Measurements from ENCODE around the gene ZP1. TPM values are rescaled to one million over a fixed set of nuclear protein-coding genes. Genes with fewer than 3 reads are reported as not detected.

Gene ZP1
- total RNA-seq, 3 donors from 2014 or later: 0.32 to 0.73 TPM; not detected in 1

DNA sequence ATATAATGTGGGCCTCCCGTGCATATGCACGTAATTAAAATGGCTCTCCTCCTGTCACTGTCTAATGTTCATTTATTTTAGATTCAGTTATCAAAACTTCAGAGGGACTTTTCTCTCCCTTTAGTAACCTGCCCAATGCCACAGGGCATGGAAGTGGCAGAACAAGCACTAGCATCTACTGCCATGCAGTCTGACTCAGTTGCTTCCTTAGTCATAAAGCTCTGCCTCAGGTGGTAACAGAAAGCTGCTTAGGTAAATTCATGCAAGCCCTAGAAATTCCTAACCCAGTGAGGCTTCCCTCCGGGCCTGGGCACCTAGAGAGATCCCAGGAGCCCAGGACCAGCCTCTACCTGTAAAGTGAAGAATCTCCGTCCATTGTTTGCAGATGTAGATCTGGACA, 30.2 kb downstream of the ZP1 start:
- H3K4me1 ChIP-seq: no peaks in the 10 kb centered on the region
- no peak overlapping the region for H3K27ac ChIP-seq
- H3K36me3 ChIP-seq: peaks cover 21% of the 10 kb centered on the region
- H3K4me3 ChIP-seq: no peak overlapping the region
- H3K9me3 ChIP-seq: no peaks in the 10 kb centered on the region
- no peaks in the 10 kb centered on the region for H3K27me3 ChIP-seq
- no peak for DNase-seq (ENCODE audit: low spot score in 2 of 2)
- no peak for TF ChIP-seq POLR2AphosphoS5 (IDR thresholded peaks at IDR 0.05)
- TF ChIP-seq, protein P1, sequence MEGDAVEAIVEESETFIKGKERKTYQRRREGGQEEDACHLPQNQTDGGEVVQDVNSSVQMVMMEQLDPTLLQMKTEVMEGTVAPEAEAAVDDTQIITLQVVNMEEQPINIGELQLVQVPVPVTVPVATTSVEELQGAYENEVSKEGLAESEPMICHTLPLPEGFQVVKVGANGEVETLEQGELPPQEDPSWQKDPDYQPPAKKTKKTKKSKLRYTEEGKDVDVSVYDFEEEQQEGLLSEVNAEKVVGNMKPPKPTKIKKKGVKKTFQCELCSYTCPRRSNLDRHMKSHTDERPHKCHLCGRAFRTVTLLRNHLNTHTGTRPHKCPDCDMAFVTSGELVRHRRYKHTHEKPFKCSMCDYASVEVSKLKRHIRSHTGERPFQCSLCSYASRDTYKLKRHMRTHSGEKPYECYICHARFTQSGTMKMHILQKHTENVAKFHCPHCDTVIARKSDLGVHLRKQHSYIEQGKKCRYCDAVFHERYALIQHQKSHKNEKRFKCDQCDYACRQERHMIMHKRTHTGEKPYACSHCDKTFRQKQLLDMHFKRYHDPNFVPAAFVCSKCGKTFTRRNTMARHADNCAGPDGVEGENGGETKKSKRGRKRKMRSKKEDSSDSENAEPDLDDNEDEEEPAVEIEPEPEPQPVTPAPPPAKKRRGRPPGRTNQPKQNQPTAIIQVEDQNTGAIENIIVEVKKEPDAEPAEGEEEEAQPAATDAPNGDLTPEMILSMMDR (IDR thresholded peaks at IDR 0.05): no peak
- TF ChIP-seq POLR2A (IDR thresholded peaks at IDR 0.05): no peak
- intact Hi-C loops (cut with DNase I; ENCODE audit: low total_unique reads): no loop called here

DNA sequence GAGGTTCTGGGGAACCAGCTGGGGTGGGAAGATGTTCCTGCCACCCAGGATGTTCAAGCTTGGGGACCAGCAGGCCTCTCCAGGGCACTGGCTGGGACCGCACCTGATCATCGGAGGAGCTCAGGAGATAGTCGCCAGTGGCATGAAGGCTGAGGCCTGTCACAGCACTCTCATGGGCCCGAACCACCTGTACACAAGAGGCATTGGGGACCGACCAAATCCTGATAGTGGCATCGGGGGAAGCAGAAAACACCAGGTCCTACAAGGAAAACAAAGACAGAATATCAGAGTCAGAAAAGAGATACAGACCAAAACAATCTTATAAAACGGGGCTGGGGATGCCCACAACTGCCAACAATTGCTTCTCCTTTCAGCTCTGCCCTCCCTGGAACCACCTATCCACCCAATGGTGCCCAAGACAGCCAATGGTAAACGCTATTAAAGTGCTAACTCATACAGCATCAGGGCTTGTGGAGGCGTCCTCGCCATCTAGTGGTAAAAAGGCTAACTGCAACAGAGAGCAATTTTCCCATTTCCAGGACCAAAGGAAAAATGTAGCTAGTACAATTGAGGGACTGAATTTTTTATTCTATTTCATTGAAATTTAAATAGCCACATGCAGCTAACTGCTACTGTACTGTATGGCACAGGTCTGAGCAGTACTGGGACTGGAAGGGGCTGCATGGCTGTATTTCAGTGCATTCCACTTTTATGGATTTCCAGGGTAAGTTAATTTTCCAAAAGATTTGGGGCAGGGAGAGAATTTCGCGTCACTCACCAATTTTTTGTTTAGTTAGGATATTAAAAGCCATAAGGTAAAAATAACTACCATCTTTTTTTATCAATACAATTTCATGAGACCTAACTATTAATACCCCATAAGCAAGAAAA, 31.9 kb downstream of the ZP1 start:
- H3K4me1 ChIP-seq: peaks cover 0 to 4% of the 10 kb centered on the region in 2 donors
- no peak overlapping the region for H3K4me3 ChIP-seq
- DNase-seq (ENCODE audit: low spot score in 2 of 2): no peak
- intact Hi-C loops (cut with DNase I; ENCODE audit: low total_unique reads): no loop called here
- H3K27ac ChIP-seq: no peak overlapping the region
- no peaks in the 10 kb centered on the region for H3K9me3 ChIP-seq
- TF ChIP-seq, protein P1 (IDR thresholded peaks at IDR 0.05): peak; percentile 78 to 87 (median 86)
- no peak for TF ChIP-seq POLR2A (IDR thresholded peaks at IDR 0.05)
- no peak for TF ChIP-seq POLR2AphosphoS5 (IDR thresholded peaks at IDR 0.05)
- peaks cover 21% of the 10 kb centered on the region for H3K36me3 ChIP-seq
- no peaks in the 10 kb centered on the region for H3K27me3 ChIP-seq

DNA sequence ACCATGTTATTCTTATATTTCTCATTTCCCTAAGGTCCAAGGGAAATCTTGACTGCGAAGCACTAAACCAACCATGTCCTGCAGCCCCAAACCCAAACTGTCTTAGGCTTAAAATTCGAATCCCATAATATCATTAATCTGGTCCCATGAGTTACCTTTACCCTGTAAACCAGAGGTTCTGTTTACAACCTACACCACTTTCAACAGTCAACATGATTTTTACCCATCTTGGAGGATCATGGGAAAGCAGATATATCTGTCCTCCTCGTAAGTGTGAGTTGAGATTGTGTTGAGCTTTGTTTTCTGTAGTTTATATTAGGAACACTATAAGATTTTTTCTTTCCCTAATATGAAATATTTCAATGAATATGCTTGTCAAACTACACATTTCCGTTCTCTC, 32.6 kb downstream of the ZP1 start:
- peaks cover 0 to 11% of the 10 kb centered on the region in 2 donors for H3K4me1 ChIP-seq
- H3K27me3 ChIP-seq: no peaks in the 10 kb centered on the region
- TF ChIP-seq POLR2AphosphoS5 (IDR thresholded peaks at IDR 0.05) (no peak), POLR2A (IDR thresholded peaks at IDR 0.05) (no peak)
- TF ChIP-seq, protein P1 (IDR thresholded peaks at IDR 0.05): no peak
- no peaks in the 10 kb centered on the region for H3K9me3 ChIP-seq
- DNase-seq (ENCODE audit: low spot score in 2 of 2): no peak
- no peak overlapping the region for H3K27ac ChIP-seq
- no peak overlapping the region for H3K4me3 ChIP-seq
- intact Hi-C loops (cut with DNase I; ENCODE audit: low total_unique reads): loop anchor here (10.0 kb wide), 1 partner anchor 65 kb away; no protein-coding TSS in a partner anchor
- H3K36me3 ChIP-seq: peaks cover 21% of the 10 kb centered on the region

DNA sequence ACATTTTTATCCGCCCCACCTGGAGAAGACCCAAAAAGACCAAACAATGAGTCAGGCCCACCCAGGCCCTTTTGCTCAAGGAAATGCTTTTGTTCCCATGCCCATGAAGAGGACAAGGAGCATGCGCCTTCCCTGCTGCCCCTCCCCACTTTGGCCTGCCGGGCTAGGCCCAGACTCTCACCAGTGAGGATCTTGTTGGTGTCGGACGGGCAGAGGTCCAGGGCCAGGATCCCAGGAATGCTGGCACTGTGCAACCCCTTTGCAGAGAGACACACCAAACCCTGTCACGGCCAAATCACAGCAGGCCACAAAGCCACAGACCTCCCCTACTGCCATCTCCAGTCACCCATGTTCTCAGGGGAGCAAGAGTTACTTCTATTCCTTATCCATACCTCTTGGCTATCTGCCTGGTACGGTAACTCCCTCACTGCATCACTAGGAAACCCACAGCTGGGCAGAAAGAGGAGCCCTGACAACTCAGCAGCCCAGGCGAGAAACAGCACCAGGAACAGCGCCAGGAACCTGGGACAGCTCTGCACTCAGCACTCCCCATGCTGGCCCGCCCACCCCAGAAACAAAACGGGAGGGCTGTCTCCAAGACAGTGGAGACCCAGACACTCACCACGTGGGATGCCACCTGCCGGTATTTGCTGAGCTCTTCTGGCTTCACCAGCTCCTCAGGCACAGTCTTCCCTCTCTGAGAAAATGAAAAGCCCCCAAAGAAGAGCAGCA, 33.5 kb downstream of the ZP1 start:
- DNase-seq (ENCODE audit: low spot score in 2 of 2): no peak
- Histone ChIP-seq H3K27me3 (no peaks in the 10 kb centered on the region), H3K36me3 (peaks cover 21% of the 10 kb centered on the region), H3K4me3 (no peak overlapping the region), H3K27ac (no peak overlapping the region), H3K4me1 (peaks cover 0 to 16% of the 10 kb centered on the region in 2 donors), H3K9me3 (no peaks in the 10 kb centered on the region)
- intact Hi-C loops (cut with DNase I; ENCODE audit: low total_unique reads): loop anchor here (10.0 kb wide), 1 partner anchor 66 kb away; no protein-coding TSS in a partner anchor
- TF ChIP-seq, protein P1 (IDR thresholded peaks at IDR 0.05): no peak
- no peak for TF ChIP-seq POLR2A (IDR thresholded peaks at IDR 0.05)
- TF ChIP-seq POLR2AphosphoS5 (IDR thresholded peaks at IDR 0.05): no peak

All from breast epithelium (tissue), 4 donors.